GM21786 (cell line): Measurements from ENCODE around the gene PTPRU.

Source experiments
- ATAC-seq: cut with Tn5 transposase; IDR thresholded peaks from one replicate; pipeline ENCODE4 v1.9.1; 2021; ENCODE audit not compliant: unreplicated experiment

The PTPRU gene

GRCh38 chr1:29243871-29244200 is 7.5 kb downstream of the PTPRU start:
- ATAC-seq, result no peak

GRCh38 chr1:29245261-29245660 is 8.9 kb downstream of the PTPRU start:
- ATAC-seq, result no peak

GRCh38 chr1:29245876-29246275 is 9.6 kb downstream of the PTPRU start:
- no peak for ATAC-seq

GRCh38 chr1:29247044-29247443 is 10.7 kb downstream of the PTPRU start:
- no peak for ATAC-seq

- ATAC-seq, result no peak
Measured at GRCh38 chr1:29247571-29248273, 11.4 kb downstream of the PTPRU start.

GRCh38 chr1:29248409-29248808 is 12.1 kb downstream of the PTPRU start:
- no peak for ATAC-seq

- ATAC-seq, result no peak
Measured at GRCh38 chr1:29249170-29249691, 12.9 kb downstream of the PTPRU start.

GRCh38 chr1:29249951-29250581 is 13.7 kb downstream of the PTPRU start:
- ATAC-seq, result no peak

- no peak for ATAC-seq
Measured at GRCh38 chr1:29251164-29252124, 15.1 kb downstream of the PTPRU start.

GRCh38 chr1:29253180-29253579 is 16.9 kb downstream of the PTPRU start:
- no peak for ATAC-seq

- no peak for ATAC-seq
Measured at GRCh38 chr1:29254346-29254745, 18.0 kb downstream of the PTPRU start.

- no peak for ATAC-seq
Measured at GRCh38 chr1:29255134-29255666, 18.9 kb downstream of the PTPRU start.

- ATAC-seq, result no peak
Measured at GRCh38 chr1:29256394-29256793, 20.1 kb downstream of the PTPRU start.

GRCh38 chr1:29256979-29257804 is 20.9 kb downstream of the PTPRU start:
- ATAC-seq, result no peak

- ATAC-seq, result no peak
Measured at GRCh38 chr1:29258189-29258975, 22.1 kb downstream of the PTPRU start.

GRCh38 chr1:29258976-29259801 is 22.9 kb downstream of the PTPRU start:
- ATAC-seq, result no peak

- no peak for ATAC-seq
Measured at GRCh38 chr1:29259802-29260441, 23.6 kb downstream of the PTPRU start.

GRCh38 chr1:29260531-29260930 is 24.2 kb downstream of the PTPRU start:
- no peak for ATAC-seq
